Kidney epithelial cell (primary cell): ENCODE measurements around the gene KRTAP19-2. TPM values are rescaled to one million over a fixed set of nuclear protein-coding genes. Genes with fewer than 3 reads are reported as not detected.

Experiments used
- DNase-seq: peaks from one replicate; pipeline ENCODE4 v3.0.0-alpha.2; 2010; ENCODE audit warnings: low read depth
- H3K27me3 ChIP-seq: 2 replicates; pipeline ENCODE4 v1.6.0; 2011; ENCODE audit warnings: low read length; ENCODE audit not compliant: control insufficient read depth, insufficient read depth
- H3K36me3 ChIP-seq: 2 replicates; pipeline ENCODE4 v1.5.1; 2011; ENCODE audit warnings: low read length; ENCODE audit not compliant: control insufficient read depth, insufficient read depth
- H3K4me3 ChIP-seq: 2 replicates; pipeline ENCODE4 v1.5.1; 2011; ENCODE audit warnings: low read depth, mild to moderate bottlenecking, control low read depth, low read length
- CTCF ChIP-seq: IDR thresholded peaks from 2 replicates; pipeline ENCODE4 v1.5.1; 2011; ENCODE audit warnings: mild to moderate bottlenecking, moderate library complexity, low read length, control low read depth, inconsistent platforms; ENCODE audit not compliant: insufficient read depth, poor library complexity, severe bottlenecking
- total RNA-seq: library from RNA; depleted of rRNA; stranded (reverse); fragments of >200 nt; gene quantifications from 2 replicates; pipeline ENCODE4 v1.2.3, GENCODE V29; 2015

KRTAP19-2 gene
- total RNA-seq, 1 donor from 2014 or later = not detected

GRCh38 chr21:30491963-30492428 is 4.8 kb upstream of the KRTAP19-2 start, which contains the start of gene KRTAP19-3:
TSS of gene KRTAP19-3 (minus strand) at chr21:30492013. CDS start at chr21:30491957, 56 bp downstream.
- Histone ChIP-seq H3K4me3 (no peak within 1 kb of the TSS), H3K36me3 (no peaks in the 10 kb centered on the region), H3K27me3 (no peaks in the 10 kb centered on the region)
- no peak for TF ChIP-seq CTCF
- no peak for DNase-seq

- no peak overlapping the region for H3K4me3 ChIP-seq
- no peaks in the 10 kb centered on the region for H3K27me3 ChIP-seq
- no peak for TF ChIP-seq CTCF
- H3K36me3 ChIP-seq = no peaks in the 10 kb centered on the region
- DNase-seq = no peak
Observed at GRCh38 chr21:30486180-30486579, 1.1 kb downstream of the KRTAP19-2 start.

DNA sequence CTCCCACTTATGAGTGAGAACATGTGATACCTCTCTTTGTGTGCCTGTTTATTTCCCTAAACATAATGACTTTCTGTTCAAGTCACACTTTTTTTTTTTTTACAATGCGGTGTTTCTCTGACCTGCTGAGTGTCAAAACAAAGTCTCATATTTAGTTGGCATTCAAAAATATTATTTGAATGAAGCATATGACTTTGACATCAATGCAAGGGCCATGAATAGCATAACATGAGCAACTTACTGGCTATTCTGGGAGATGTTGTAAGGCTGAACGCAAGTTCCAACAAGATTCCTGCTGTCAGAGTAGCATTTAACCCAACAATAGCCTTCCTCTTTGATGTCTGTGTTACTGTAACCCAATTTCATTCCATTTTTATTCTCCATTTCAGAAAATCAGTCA is 5.1 kb downstream of the KRTAP19-2 start:
- H3K4me3 ChIP-seq = no peak overlapping the region
- H3K36me3 ChIP-seq = no peaks in the 10 kb centered on the region
- no peak for DNase-seq
- no peak for TF ChIP-seq CTCF
- H3K27me3 ChIP-seq = no peaks in the 10 kb centered on the region

DNA sequence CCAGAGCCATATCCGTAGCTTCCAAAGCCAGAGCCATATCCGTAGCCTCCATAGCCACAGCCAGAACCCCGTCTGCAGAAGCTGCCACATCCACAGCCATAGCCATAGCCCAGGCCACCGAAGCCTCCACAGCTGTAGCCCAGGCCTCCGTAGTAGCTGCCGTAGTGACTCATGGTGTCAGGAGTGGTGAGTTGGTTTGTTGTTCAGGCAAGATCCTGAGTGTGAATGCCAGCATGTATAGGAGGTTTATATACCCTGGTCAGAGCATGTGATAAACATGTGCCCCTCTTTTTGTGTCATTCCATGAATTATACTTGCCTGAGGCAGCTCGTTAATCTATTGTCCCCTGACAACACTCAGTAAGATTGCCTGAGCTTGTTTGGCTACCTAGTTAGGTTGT is 7.1 kb downstream of the KRTAP19-2 start, which contains the start of gene KRTAP19-1:
KRTAP19-1 (minus strand) TSS at position 223 of the 400 bp plus-strand sequence; CDS start at position 173, 50 bp downstream.
- Histone ChIP-seq H3K4me3 (no peak within 1 kb of the TSS), H3K36me3 (no peaks in the 10 kb centered on the region), H3K27me3 (no peaks in the 10 kb centered on the region)
- TF ChIP-seq CTCF = no peak
- no peak for DNase-seq

DNA sequence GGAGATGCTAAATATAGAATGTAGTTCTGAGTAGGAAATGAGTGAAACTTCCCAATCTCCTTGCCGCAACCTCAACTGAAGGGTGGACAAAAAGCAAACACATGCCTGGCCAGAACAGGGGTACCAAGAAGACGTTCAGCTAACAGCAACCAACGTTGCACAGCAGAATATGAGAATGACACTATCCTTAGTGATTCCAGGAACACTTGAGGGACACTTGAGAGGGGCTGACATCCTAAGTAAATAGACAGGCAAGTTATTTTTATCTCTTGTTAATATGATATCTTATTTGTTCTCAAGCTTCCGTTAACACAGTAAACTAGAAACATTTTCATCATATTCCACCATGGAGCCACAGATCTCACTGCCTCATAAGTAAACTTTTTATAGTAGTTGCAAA is 8.0 kb downstream of the KRTAP19-2 start:
- no peak overlapping the region for H3K4me3 ChIP-seq
- TF ChIP-seq CTCF = no peak
- H3K27me3 ChIP-seq = no peaks in the 10 kb centered on the region
- no peaks in the 10 kb centered on the region for H3K36me3 ChIP-seq
- DNase-seq = no peak

DNA sequence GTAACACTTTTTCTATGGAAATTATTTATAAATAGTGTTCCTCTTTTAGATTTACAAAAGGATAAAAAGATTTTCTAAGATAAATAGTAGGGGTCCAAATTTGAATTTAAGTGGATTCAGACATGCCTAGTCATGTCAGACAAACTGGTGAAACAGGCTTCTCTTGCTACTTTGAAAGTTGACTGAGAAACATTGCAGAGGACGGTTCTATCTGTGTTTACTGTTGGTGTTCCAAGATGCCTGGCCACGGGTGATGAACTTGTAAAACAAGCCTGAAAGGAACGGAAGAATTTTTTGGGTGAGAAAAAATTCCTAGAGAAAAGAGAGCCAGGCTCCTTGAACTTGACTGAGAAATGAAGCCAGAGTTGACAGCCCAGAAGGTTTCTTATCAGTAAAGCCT is 9.2 kb downstream of the KRTAP19-2 start:
- Histone ChIP-seq H3K4me3 (no peak overlapping the region), H3K27me3 (no peaks in the 10 kb centered on the region), H3K36me3 (no peaks in the 10 kb centered on the region)
- DNase-seq = no peak
- TF ChIP-seq CTCF = no peak
